IMR-90 (cell line): ENCODE data around the gene SLX4IP. TPM values are rescaled to one million over a fixed set of nuclear protein-coding genes. Genes with fewer than 3 reads are reported as not detected.

Experiments used
- ATAC-seq: fragments of 200-7000 bp; cut with Tn5 transposase; 2 replicates; pipeline ENCODE4 v1.9.1; 2020; ENCODE audit warnings: low read depth, mild to moderate bottlenecking, moderate library complexity
- BruUV-seq: library from RNA; stranded (reverse); fragments of 400-500 nt; replicated peaks from 2 replicates; lab custom pipeline; 2021; lab: Mats Ljungman, UMichigan
- CTCF ChIA-PET: fragments of 300-600 bp; formaldehyde crosslinking; extraction: SDS; loops from one replicate; lab custom pipeline; 2021; ENCODE audit warnings: antibody characterized with exemption; lab: Yijun Ruan, JAX
- POLR2A ChIA-PET: fragments of 300-600 bp; sonication (Branson Sonifier 250); formaldehyde crosslinking; loops from one replicate; lab custom pipeline; 2022; ENCODE audit warnings: antibody characterized with exemption; ENCODE audit not compliant: unreplicated experiment; lab: Charles Lee
- DNase-seq: peaks from one replicate; pipeline ENCODE4 v3.0.0; 2013
- H2AFZ ChIP-seq: replicated peaks from 2 replicates; pipeline ENCODE3; 2013; ENCODE audit warnings: low read length, mild to moderate bottlenecking; ENCODE audit not compliant: poor library complexity
- H2AK5ac ChIP-seq: 2 replicates; pipeline ENCODE4 v1.6.1; 2013; ENCODE audit warnings: low read depth, low read length, inconsistent platforms
- H2AK9ac ChIP-seq: replicated peaks from 2 replicates; pipeline ENCODE3; 2013; ENCODE audit warnings: mild to moderate bottlenecking, low read depth, low read length, moderate library complexity; ENCODE audit not compliant: poor library complexity
- H2BK120ac ChIP-seq: 2 replicates; pipeline ENCODE4 v1.6.1; 2013; ENCODE audit warnings: low read depth, low read length, inconsistent platforms
- H2BK15ac ChIP-seq: 3 replicates; pipeline ENCODE4 v1.6.1; 2013; ENCODE audit warnings: low read depth, low read length, inconsistent platforms
- H2BK20ac ChIP-seq: 2 replicates; pipeline ENCODE4 v1.6.1; 2013; ENCODE audit warnings: low read depth, mild to moderate bottlenecking, inconsistent platforms, low read length, moderate library complexity
- H2BK5ac ChIP-seq: 2 replicates; pipeline ENCODE4 v1.6.1; 2013; ENCODE audit warnings: mild to moderate bottlenecking, low read depth, low read length, inconsistent platforms; ENCODE audit not compliant: poor library complexity, severe bottlenecking
- H3K14ac ChIP-seq: replicated peaks from 2 replicates; pipeline ENCODE4 v1.6.1; 2013; ENCODE audit warnings: low read depth, low read length, inconsistent platforms
- H3K18ac ChIP-seq: 2 replicates; pipeline ENCODE4 v1.6.1; 2013; ENCODE audit warnings: low read depth, low read length, control low read depth
- H3K23ac ChIP-seq: 2 replicates; pipeline ENCODE4 v1.6.1; 2013; ENCODE audit warnings: low read depth, low read length, inconsistent platforms
- H3K27ac ChIP-seq: 2 replicates; pipeline ENCODE4 v1.5.1; 2013; ENCODE audit warnings: mild to moderate bottlenecking, control low read depth, low read length; ENCODE audit not compliant: insufficient read depth
- H3K27me3 ChIP-seq: 2 replicates; pipeline ENCODE4 v1.6.1; 2013; ENCODE audit warnings: low read length; ENCODE audit not compliant: control insufficient read depth, insufficient read depth
- H3K36me3 ChIP-seq: 2 replicates; pipeline ENCODE4 v1.6.1; 2013; ENCODE audit warnings: low read length, mixed read lengths; ENCODE audit not compliant: control insufficient read depth, insufficient read depth
- H3K4ac ChIP-seq: 2 replicates; pipeline ENCODE4 v1.6.1; 2013; ENCODE audit warnings: low read depth, low read length, inconsistent platforms
- H3K4me1 ChIP-seq: 2 replicates; pipeline ENCODE4 v1.6.1; 2013; ENCODE audit warnings: low read length, mixed read lengths; ENCODE audit not compliant: control insufficient read depth, insufficient read depth
- H3K4me2 ChIP-seq: 2 replicates; pipeline ENCODE4 v1.6.1; 2013; ENCODE audit warnings: low read depth, mild to moderate bottlenecking, control low read depth, low read length, moderate library complexity
- H3K4me3 ChIP-seq: 2 replicates; pipeline ENCODE4 v1.5.1; 2013; ENCODE audit warnings: low read depth, mild to moderate bottlenecking, control low read depth, low read length, moderate library complexity; ENCODE audit not compliant: insufficient read depth
- H3K56ac ChIP-seq: 2 replicates; pipeline ENCODE4 v1.6.1; 2013; ENCODE audit warnings: low read length, inconsistent platforms; ENCODE audit not compliant: insufficient read depth; ENCODE audit errors: extremely low read depth
- H3K79me1 ChIP-seq, 2 experiments: 2 replicates each; pipeline ENCODE4 v1.6.1; 2013; ENCODE audit warnings: low read length in 2 of 2, inconsistent platforms in 1 of 2, low read depth in 1 of 2
- H3K9ac ChIP-seq: 2 replicates; pipeline ENCODE4 v1.6.1; 2013; ENCODE audit warnings: low read depth, low read length, control low read depth
- H3K9me1 ChIP-seq: 2 replicates; pipeline ENCODE4 v1.6.1; 2013; ENCODE audit warnings: low read length, inconsistent platforms; ENCODE audit not compliant: insufficient read depth
- H3K9me3 ChIP-seq: 2 replicates; pipeline ENCODE4 v1.6.1; 2013; ENCODE audit warnings: low read length; ENCODE audit not compliant: control insufficient read depth, insufficient read depth
- H4K20me1 ChIP-seq: 2 replicates; pipeline ENCODE4 v1.6.1; 2013; ENCODE audit warnings: low read length, inconsistent platforms; ENCODE audit not compliant: insufficient read depth
- H4K5ac ChIP-seq: 2 replicates; pipeline ENCODE4 v1.6.1; 2013; ENCODE audit warnings: mild to moderate bottlenecking, low read depth, low read length, control low read depth
- H4K8ac ChIP-seq, 2 experiments: 2 replicates each; pipeline ENCODE4 v1.6.1; 2013; ENCODE audit warnings: low read depth in 2 of 2, low read length in 2 of 2, control low read depth in 1 of 2, inconsistent platforms in 1 of 2
- H4K91ac ChIP-seq: 2 replicates; pipeline ENCODE4 v1.6.1; 2013; ENCODE audit warnings: low read depth, low read length, inconsistent platforms; ENCODE audit not compliant: insufficient read depth
- CEBPB ChIP-seq: IDR thresholded peaks from 2 replicates; pipeline ENCODE4 v1.6.1; 2012; ENCODE audit warnings: low read depth, low read length, improper control_type of control experiment
- WGBS, 2 experiments: methylation state at CpG; one replicate each; pipeline versions ENCODE4 v1.1.5 to v1.1.7; 2013; ENCODE audit warnings: missing lambda C conversion rate in 2 of 2; ENCODE audit not compliant: insufficient read length in 1 of 2; ENCODE audit errors: extremely low coverage in 2 of 2; 5-methylcytosine and 5-hydroxymethylcytosine counted together
- dilution Hi-C: fragments of 300-500 bp; cut with HindIII; formaldehyde crosslinking; loops from one replicate; pipeline ENCODE4 v1.14.3; 2018; ENCODE audit warnings: low sequenced_read_pairs; ENCODE audit not compliant: unreplicated experiment
- in situ Hi-C: fragments of 300-500 bp; cut with MboI; formaldehyde crosslinking; loops from 3 replicates; pipeline ENCODE4 v1.14.3; 2019; ENCODE audit warnings: low sequenced_read_pairs, inconsistent platforms, mixed read lengths
- intact Hi-C: fragments of 100-400 bp; cut with micrococcal nuclease; formaldehyde crosslinking; loops from 2 replicates; pipeline ENCODE4 v1.10.0; 2022
- polyA plus RNA-seq, 3 experiments: library from polyadenylated mRNA; depleted of rRNA; stranded (reverse); fragments of >200 nt; gene quantifications; 2 replicates each; pipeline ENCODE4 v1.2.3, GENCODE V29; 2012; ENCODE audit warnings: low replicate concordance in 1 of 3
- total RNA-seq: library from RNA; depleted of rRNA; stranded (reverse); fragments of >200 nt; gene quantifications from 2 replicates; pipeline ENCODE4 v1.2.3, GENCODE V29; 2012

The SLX4IP gene
- total and polyA plus RNA-seq, 2 of the 4 experiments (the other 2 are of a cell fraction), result 1.3 to 5.9 TPM

DNA sequence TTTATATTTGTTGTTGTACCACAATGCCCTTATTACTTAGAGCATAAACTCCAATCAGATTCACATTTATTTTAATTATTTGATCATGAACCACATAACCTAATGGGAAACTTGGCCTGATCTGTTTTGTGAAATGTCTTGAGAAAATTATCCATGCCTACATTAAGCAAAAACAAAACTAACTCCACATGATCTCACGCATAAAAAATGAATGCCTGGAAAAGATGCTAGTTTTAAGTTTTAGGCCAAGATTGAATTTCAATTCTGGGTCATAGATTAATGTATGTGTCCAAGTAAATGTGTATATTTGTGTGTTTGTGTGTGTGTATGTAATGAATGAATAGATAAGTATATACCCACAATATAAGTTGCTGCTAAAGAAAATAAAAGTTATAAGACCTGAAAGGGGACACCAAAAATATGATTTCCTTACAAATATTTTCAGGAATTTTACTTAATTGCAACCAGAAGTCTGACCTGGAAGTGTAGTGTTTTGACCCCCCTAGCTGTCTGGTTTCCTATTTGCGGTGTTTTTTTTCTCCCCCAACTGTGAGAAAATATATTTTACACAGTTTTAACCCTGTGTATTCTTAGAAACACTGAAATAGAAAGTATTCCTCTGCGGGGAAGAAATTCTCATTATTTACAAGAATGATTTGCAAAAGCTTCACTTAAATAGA is 141.4 kb downstream of the SLX4IP start:
- no peak for DNase-seq

More for the DNA sequence above, 141.4 kb downstream of the SLX4IP start:
- no TSS peak for BruUV-seq
- Histone ChIP-seq H2BK5ac (no peak overlapping the region), H3K9me1 (peaks cover 2% of the 10 kb centered on the region; the same call in 1 of the 2 replicates), H4K91ac (no peak overlapping the region), H2AK9ac (no peak overlapping the region), H3K4me1 (peaks cover 2% of the 10 kb centered on the region; the same call in 1 of the 2 replicates), H2BK20ac (no peak overlapping the region), H3K4me3 (no peak overlapping the region), H2AK5ac (no peak overlapping the region), H3K9ac (no peak overlapping the region), H3K27ac (no peak overlapping the region), H3K9me3 (no peaks in the 10 kb centered on the region), H4K20me1 (no peaks in the 10 kb centered on the region), H3K56ac (no peak overlapping the region), H3K36me3 (no peaks in the 10 kb centered on the region), H2AFZ (no peak overlapping the region), H2BK15ac (no peak overlapping the region), H3K79me1 (0 out of 4 replicates have a peak, but pooled peaks cover 0 to 2% of the 10 kb centered on the region in 2 experiments), H3K14ac (no peak overlapping the region), H3K23ac (no peak overlapping the region), H3K18ac (no peak overlapping the region), H3K4me2 (no peak overlapping the region), H4K5ac (no peak overlapping the region), H3K27me3 (no peaks in the 10 kb centered on the region; the same call in 1 of the 2 replicates), H2BK120ac (no peak overlapping the region), H4K8ac (no peak overlapping the region), H3K4ac (no peak overlapping the region)
- in situ Hi-C loops (no loop called here), intact Hi-C loops (no loop called here), dilution Hi-C loops (no loop called here)
- no peak for TF ChIP-seq CEBPB
- ChIA-PET CTCF (interaction anchor here (1.0 to 1.5 kb wide), 2 partner anchors 11 to 665 kb away, joined by 3 to 6 read pairs; no protein-coding TSS in a partner anchor), POLR2A (no interaction called here)
- no peak for ATAC-seq
- no CpG with 5 or more reads among the region's 3 CpGs for WGBS, 2 experiments
